Measurements from ENCODE around the gene ZNRF1.

Gene ZNRF1

DNA sequence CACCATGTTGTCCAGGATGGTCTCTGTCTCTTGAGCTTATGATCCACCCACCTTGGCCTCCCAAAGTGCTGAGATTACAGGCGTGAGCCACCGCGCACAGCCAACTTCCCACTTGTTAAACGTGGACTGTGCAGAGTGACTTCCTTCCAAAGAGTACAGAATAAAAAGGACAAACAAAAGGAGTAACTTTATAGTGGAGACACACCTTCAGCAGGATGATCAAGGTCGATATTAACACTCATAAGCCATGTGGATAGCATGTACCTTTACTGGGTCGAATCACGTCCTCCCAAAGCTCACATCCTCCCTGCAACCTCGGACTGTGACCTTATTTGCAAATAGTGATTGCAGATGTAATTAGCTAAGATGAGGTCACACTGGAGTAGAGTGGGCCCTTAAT is 139.4 kb downstream of the ZNRF1 start:
- TF ChIP-seq, protein P1, sequence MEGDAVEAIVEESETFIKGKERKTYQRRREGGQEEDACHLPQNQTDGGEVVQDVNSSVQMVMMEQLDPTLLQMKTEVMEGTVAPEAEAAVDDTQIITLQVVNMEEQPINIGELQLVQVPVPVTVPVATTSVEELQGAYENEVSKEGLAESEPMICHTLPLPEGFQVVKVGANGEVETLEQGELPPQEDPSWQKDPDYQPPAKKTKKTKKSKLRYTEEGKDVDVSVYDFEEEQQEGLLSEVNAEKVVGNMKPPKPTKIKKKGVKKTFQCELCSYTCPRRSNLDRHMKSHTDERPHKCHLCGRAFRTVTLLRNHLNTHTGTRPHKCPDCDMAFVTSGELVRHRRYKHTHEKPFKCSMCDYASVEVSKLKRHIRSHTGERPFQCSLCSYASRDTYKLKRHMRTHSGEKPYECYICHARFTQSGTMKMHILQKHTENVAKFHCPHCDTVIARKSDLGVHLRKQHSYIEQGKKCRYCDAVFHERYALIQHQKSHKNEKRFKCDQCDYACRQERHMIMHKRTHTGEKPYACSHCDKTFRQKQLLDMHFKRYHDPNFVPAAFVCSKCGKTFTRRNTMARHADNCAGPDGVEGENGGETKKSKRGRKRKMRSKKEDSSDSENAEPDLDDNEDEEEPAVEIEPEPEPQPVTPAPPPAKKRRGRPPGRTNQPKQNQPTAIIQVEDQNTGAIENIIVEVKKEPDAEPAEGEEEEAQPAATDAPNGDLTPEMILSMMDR (IDR thresholded peaks at IDR 0.05; ENCODE audit: extremely low read depth, missing control alignments) = no peak
- DNase-seq (ENCODE audit: low spot score) = no peak

DNA sequence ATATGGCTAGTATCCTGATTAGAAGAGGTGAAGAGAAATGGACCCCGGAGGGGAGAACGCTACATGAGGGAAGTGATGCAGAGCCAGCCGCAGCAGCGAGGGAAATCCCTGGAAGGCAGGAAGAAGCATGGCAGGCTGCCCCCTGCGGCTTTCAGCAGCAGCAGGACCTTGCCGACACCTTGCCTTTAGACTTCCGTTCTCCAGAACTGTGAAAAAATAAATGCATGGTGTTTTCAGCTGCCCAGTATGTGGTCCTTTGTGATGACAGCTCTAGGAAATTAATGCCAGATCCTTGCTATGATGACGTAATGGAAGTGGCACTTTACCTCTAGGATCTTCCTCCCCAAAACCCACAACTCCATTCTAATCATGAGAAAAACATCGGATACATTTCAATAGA is 139.8 kb downstream of the ZNRF1 start:
- TF ChIP-seq, protein P1 (IDR thresholded peaks at IDR 0.05; ENCODE audit: extremely low read depth, missing control alignments) = no peak
- DNase-seq (ENCODE audit: low spot score) = no peak

DNA sequence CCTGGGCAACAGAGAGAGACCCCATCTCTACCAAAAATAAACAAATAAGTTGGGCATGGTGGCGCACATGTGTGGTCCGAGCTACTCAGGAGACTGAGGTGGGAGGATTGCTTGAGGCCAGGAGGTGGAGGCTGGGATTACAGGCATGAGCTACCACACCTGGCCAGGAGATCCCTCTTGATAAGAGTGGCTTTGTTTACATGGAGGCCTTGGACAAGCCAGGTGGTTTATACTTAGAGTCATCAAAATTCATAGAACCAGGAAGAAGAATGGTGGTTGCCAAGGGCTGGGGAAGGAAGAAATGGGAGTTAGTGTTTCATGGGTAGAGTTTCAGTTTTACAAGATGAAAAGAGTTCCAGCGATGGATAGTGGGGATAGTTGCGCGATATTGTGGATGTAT is 140.7 kb downstream of the ZNRF1 start:
- DNase-seq (ENCODE audit: low spot score) = no peak
- TF ChIP-seq, protein P1 (IDR thresholded peaks at IDR 0.05; ENCODE audit: extremely low read depth, missing control alignments) = no peak

DNA sequence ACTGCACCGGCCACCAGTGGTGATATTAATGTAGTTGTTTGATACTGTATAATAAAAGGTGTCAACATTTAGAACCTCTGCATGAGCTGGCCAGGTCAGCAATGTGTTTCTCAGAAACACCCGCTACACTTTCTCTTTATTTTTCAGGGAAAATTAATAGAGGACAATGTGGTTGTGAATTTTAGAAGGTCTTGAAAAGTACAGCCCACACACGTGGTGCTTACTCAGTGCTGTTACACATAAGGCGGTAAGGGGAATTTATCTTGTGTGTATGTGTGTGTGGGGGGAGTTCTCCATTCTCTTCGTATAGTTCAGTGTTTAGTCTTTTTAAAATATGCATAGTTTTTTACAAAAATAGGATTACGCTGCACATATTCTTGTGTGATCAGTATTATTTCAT is 145.1 kb downstream of the ZNRF1 start:
- TF ChIP-seq, protein P1 (IDR thresholded peaks at IDR 0.05; ENCODE audit: extremely low read depth, missing control alignments) = no peak
- DNase-seq (ENCODE audit: low spot score) = no peak

DNA sequence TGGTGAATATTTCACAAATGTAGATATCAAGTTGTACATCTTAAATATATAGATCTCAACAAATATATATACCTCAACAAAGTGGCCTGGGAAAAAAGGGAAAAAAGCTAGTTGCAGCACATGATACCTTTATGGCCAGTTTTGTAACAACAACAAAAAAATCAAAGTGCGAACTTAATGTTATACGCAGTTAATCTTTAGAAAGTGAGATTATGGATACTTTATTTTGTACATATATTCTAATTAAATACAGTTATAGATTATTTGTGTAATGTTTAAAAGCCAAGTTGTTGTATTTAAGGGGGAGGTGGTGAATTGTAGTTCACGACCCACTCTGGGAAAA is 149.1 kb downstream of the ZNRF1 start:
- TF ChIP-seq, protein P1 (IDR thresholded peaks at IDR 0.05; ENCODE audit: extremely low read depth, missing control alignments) = no peak
- no peak for DNase-seq (ENCODE audit: low spot score)

DNA sequence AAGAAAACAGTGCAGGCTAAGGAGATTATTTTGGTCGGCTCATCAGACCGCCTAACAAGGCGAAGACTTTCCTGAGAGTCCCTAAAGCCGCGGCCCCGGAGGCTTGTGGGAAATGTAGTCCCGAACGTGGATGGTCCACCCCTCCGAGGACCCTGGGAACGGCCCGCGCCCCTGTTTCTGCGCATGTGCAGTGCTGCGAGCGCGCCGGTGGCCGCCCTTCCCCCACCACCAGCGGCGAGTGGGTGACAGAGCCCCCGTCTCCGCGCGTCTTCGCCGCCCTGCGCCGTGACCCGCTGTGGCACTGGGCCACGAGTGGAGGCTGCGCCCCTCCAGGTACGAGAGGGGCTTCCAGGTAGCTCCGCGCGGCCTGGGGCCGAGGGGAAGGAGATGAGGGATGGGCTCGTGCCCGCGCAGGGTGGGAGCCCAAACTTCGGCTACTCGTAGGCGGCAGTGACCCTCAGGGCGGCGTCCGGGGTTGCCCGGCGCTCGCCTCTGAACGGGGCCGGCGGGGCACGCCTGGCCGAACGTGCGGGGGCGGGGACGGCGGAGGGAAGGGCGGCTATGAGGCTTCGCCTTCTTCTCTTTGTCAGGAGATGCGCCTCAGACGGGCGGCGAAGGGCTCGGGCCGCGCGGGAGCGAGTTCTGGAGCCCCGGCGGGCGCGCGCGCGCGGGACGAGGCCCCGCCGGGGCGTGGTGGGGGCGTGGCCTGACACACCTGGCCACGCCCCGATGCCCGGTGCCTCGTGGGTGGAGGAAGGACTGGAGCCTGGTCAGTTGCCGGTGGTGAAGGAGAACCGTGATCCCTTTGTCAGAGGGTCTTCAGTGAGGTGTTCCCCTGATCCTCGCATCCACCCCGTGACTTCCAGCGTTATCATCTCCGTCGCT is 149.7 kb downstream of the ZNRF1 start, which contains the start of gene ZFP1:
Gene ZFP1, plus strand, starts transcription at position 214 of the 885 bp plus-strand sequence. CDS start 4,428 bp downstream, outside the sequence.
- DNase-seq (ENCODE audit: low spot score) = peak; percentile 94
- TF ChIP-seq, protein P1 (IDR thresholded peaks at IDR 0.05; ENCODE audit: extremely low read depth, missing control alignments) = no peak

DNA sequence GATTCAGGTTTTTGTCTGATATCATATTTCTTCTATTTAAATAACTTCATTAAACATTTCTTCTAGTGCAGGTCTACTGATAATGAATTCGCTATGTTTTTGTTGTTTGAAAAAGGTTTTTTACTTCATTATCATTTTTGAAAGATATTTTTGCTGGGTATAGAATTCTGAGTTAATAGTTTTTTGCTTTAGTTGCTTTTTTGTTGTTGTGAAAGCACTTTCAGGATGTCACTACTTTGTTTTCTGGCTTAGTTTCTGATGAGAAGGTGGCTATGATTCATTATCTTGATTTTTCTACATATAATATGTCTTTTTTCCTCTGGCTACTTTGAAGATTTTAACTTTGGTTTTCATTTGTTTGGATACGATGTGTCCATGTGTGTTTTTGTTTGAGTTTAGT is 153.0 kb downstream of the ZNRF1 start:
- TF ChIP-seq, protein P1 (IDR thresholded peaks at IDR 0.05; ENCODE audit: extremely low read depth, missing control alignments) = no peak
- DNase-seq (ENCODE audit: low spot score) = no peak

All from GM20000 (cell line).